ENCODE measurements around the gene MYLK2. TPM values are rescaled to one million over a fixed set of nuclear protein-coding genes. Genes with fewer than 3 reads are reported as not detected.

The MYLK2 gene
- total RNA-seq, 3 donors from 2014 or later (not counting 1 experiment from before 2014, with no cell fraction given) = 0.12 TPM; not detected in 2

- Histone ChIP-seq H3K36me3 (ENCODE audit: control insufficient read depth, insufficient read depth, low read length) (no peaks in the 10 kb centered on the region), H3K9me3 (ENCODE audit: control insufficient read depth, insufficient read depth, low read length) (no peaks in the 10 kb centered on the region), H3K4me1 (ENCODE audit: control insufficient read depth, insufficient read depth, low read length) (no peaks in the 10 kb centered on the region), H3K4me3 (ENCODE audit: low read length) (no peak overlapping the region), H3K27ac (ENCODE audit: low read length) (no peak overlapping the region), H3K27me3 (ENCODE audit: control insufficient read depth, insufficient read depth, low read length) (no peaks in the 10 kb centered on the region)
- no peaks in the 10 kb centered on the region for H3K36me3 Mint-ChIP-seq
- ATAC-seq (no peak), DNase-seq (no peak)
- H3K4me1 Mint-ChIP-seq = no peaks in the 10 kb centered on the region
- H3K9me3 Mint-ChIP-seq = no peaks in the 10 kb centered on the region
- H3K4me3 Mint-ChIP-seq = no peak overlapping the region
- TF ChIP-seq CTCF (IDR thresholded peaks at IDR 0.05) = no peak
- WGBS (ENCODE audit: insufficient coverage) = 96% methylated on average over 2 of the region's 2 CpGs
- intact Hi-C loops (cut with micrococcal nuclease) = no loop called here
- H3K27ac Mint-ChIP-seq = no peak overlapping the region
- H3K27me3 Mint-ChIP-seq (ENCODE audit: low read depth in 2 of 2) = no peaks in the 10 kb centered on the region
These were observed 38.3 kb upstream of the MYLK2 start for GRCh38 chr20:31780839-31781238.

DNA sequence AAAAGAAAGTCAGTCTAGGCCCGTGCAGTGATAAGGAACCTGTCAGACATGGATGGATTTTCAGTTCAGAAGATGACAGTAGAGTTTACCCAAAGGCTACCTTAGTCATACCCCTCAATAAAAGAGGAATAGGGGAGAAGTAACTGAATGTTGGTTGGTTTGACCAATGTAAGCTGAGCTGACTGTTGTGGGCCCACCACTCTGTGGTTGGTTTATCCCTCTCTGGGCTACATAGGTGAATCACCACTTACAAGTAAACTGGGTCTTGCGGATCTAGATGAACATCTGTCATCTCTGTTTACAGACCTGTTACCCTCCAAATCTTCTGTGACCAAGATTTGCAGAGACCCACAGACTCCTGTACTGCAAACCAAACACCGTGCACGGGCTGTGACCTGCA lies 37.2 kb upstream of the MYLK2 start:
- H3K9me3 Mint-ChIP-seq = no peaks in the 10 kb centered on the region

GRCh38 chr20:31784354-31785044 lies 34.7 kb upstream of the MYLK2 start:
- H3K4me1 Mint-ChIP-seq = peaks cover 0 to 6% of the 10 kb centered on the region in 2 donors
- H3K9me3 Mint-ChIP-seq = no peaks in the 10 kb centered on the region
- H3K9me3 ChIP-seq (ENCODE audit: control insufficient read depth, insufficient read depth, low read length) = no peaks in the 10 kb centered on the region
- no peaks in the 10 kb centered on the region for H3K27me3 ChIP-seq (ENCODE audit: control insufficient read depth, insufficient read depth, low read length)
- no peaks in the 10 kb centered on the region for H3K36me3 Mint-ChIP-seq
- no peaks in the 10 kb centered on the region for H3K4me1 ChIP-seq (ENCODE audit: control insufficient read depth, insufficient read depth, low read length)
- H3K27ac Mint-ChIP-seq = no peak overlapping the region
- no peaks in the 10 kb centered on the region for H3K36me3 ChIP-seq (ENCODE audit: control insufficient read depth, insufficient read depth, low read length)
- H3K27ac ChIP-seq (ENCODE audit: low read length) = no peak overlapping the region
- TF ChIP-seq CTCF (IDR thresholded peaks at IDR 0.05) = no peak
- intact Hi-C loops (cut with micrococcal nuclease) = no loop called here
- no peak for DNase-seq
- H3K27me3 Mint-ChIP-seq (ENCODE audit: low read depth in 2 of 2) = no peaks in the 10 kb centered on the region
- 95% methylated on average over 7 of the region's 7 CpGs for WGBS (ENCODE audit: insufficient coverage)
- no peak overlapping the region for H3K4me3 Mint-ChIP-seq
- H3K4me3 ChIP-seq (ENCODE audit: low read length) = no peak overlapping the region
- ATAC-seq = no peak

More for the DNA sequence above, 37.2 kb upstream of the MYLK2 start:
- no peak overlapping the region for H3K4me3 ChIP-seq (ENCODE audit: low read length)
- H3K27ac ChIP-seq (ENCODE audit: low read length) = no peak overlapping the region
- DNase-seq (no peak), ATAC-seq (no peak)
- H3K9me3 ChIP-seq (ENCODE audit: control insufficient read depth, insufficient read depth, low read length) = no peaks in the 10 kb centered on the region
- intact Hi-C loops (cut with micrococcal nuclease) = no loop called here
- no peaks in the 10 kb centered on the region for H3K4me1 ChIP-seq (ENCODE audit: control insufficient read depth, insufficient read depth, low read length)
- Mint-ChIP-seq H3K27ac (no peak overlapping the region), H3K4me1 (no peaks in the 10 kb centered on the region), H3K4me3 (no peak overlapping the region), H3K36me3 (no peaks in the 10 kb centered on the region), H3K27me3 (ENCODE audit: low read depth in 2 of 2) (no peaks in the 10 kb centered on the region)
- TF ChIP-seq CTCF (IDR thresholded peaks at IDR 0.05) = no peak
- no peaks in the 10 kb centered on the region for H3K36me3 ChIP-seq (ENCODE audit: control insufficient read depth, insufficient read depth, low read length)
- no peaks in the 10 kb centered on the region for H3K27me3 ChIP-seq (ENCODE audit: control insufficient read depth, insufficient read depth, low read length)
- 96% methylated on average over 4 of the region's 4 CpGs for WGBS (ENCODE audit: insufficient coverage)

DNA sequence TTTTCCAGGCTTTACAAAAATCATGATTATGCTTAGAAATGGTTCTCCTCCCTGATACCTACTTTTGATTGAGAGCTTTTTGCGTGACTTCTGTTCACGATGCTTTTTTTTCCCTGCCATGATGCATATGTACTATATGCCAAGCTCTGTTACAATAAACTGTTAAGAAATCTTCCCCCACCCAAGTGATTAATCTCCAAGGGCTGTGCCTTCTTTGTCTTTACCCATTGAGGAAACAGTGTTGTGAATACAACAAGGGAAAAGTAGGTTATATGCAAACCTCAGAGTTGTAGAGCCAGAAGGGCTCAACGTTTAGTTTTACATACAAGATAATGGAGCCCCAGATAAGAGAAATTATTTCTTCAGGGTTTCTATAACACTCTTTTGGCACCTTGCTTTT lies 34.1 kb upstream of the MYLK2 start:
- DNase-seq = no peak
- no peaks in the 10 kb centered on the region for H3K4me1 ChIP-seq (ENCODE audit: control insufficient read depth, insufficient read depth, low read length)
- Mint-ChIP-seq H3K27ac (no peak overlapping the region), H3K4me3 (no peak overlapping the region), H3K36me3 (no peaks in the 10 kb centered on the region), H3K4me1 (peaks cover 0 to 6% of the 10 kb centered on the region in 2 donors), H3K27me3 (ENCODE audit: low read depth in 2 of 2) (no peaks in the 10 kb centered on the region), H3K9me3 (no peaks in the 10 kb centered on the region)
- H3K27ac ChIP-seq (ENCODE audit: low read length) = no peak overlapping the region
- intact Hi-C loops (cut with micrococcal nuclease) = no loop called here
- H3K9me3 ChIP-seq (ENCODE audit: control insufficient read depth, insufficient read depth, low read length) = no peaks in the 10 kb centered on the region
- H3K36me3 ChIP-seq (ENCODE audit: control insufficient read depth, insufficient read depth, low read length) = no peaks in the 10 kb centered on the region
- ATAC-seq = no peak
- WGBS (ENCODE audit: insufficient coverage) = 93% methylated on average over 3 of the region's 3 CpGs
- TF ChIP-seq CTCF (IDR thresholded peaks at IDR 0.05) = no peak
- no peaks in the 10 kb centered on the region for H3K27me3 ChIP-seq (ENCODE audit: control insufficient read depth, insufficient read depth, low read length)
- H3K4me3 ChIP-seq (ENCODE audit: low read length) = no peak overlapping the region

Data from natural killer cell (primary cell).